EL (cell line): ENCODE data around the gene ADCY1.
A peak's percentile ranks its signal among the peaks of the same experiment; 100 is the strongest.

ENCODE experiments used
- DNase-seq: peaks from one replicate; pipeline ENCODE4 v3.0.0-alpha.2; 2016

The ADCY1 gene

GRCh38 chr7:45681596-45682357, 107.6 kb downstream of the ADCY1 start:
- DNase-seq, result no peak

GRCh38 chr7:45682358-45682735, 108.2 kb downstream of the ADCY1 start:
- DNase-seq, result no peak

- no peak for DNase-seq
These were observed 108.8 kb downstream of the ADCY1 start for GRCh38 chr7:45682836-45683555.

- no peak for DNase-seq
These were observed 109.5 kb downstream of the ADCY1 start for GRCh38 chr7:45683556-45684148.

GRCh38 chr7:45684910-45685618, 110.9 kb downstream of the ADCY1 start:
- DNase-seq, result no peak

- no peak for DNase-seq
These were observed 111.6 kb downstream of the ADCY1 start for GRCh38 chr7:45685619-45686240.

GRCh38 chr7:45686441-45687184, 112.4 kb downstream of the ADCY1 start:
- no peak for DNase-seq

GRCh38 chr7:45687185-45687560, 113.0 kb downstream of the ADCY1 start:
- no peak for DNase-seq

- DNase-seq, result no peak
These were observed 113.6 kb downstream of the ADCY1 start for GRCh38 chr7:45687721-45688120.

GRCh38 chr7:45688382-45688781, 114.2 kb downstream of the ADCY1 start:
- DNase-seq, result no peak

GRCh38 chr7:45689011-45689796, 115.0 kb downstream of the ADCY1 start:
- peak; percentile 90 for DNase-seq

- DNase-seq, result no peak
These were observed 115.9 kb downstream of the ADCY1 start for GRCh38 chr7:45689797-45690761.

- no peak for DNase-seq
These were observed 116.6 kb downstream of the ADCY1 start for GRCh38 chr7:45690762-45691150.

- DNase-seq, result no peak
These were observed 117.0 kb downstream of the ADCY1 start for GRCh38 chr7:45691155-45691656.

- no peak for DNase-seq
These were observed 117.9 kb downstream of the ADCY1 start for GRCh38 chr7:45692031-45692430.

- no peak for DNase-seq
These were observed 121.3 kb downstream of the ADCY1 start for GRCh38 chr7:45695249-45695995.

- DNase-seq, result no peak
These were observed 122.3 kb downstream of the ADCY1 start for GRCh38 chr7:45696476-45696875.

- DNase-seq, result peak; percentile 37
These were observed 123.5 kb downstream of the ADCY1 start for GRCh38 chr7:45697576-45698136.
